ENCODE data around the gene PPP1R13L.

Gene PPP1R13L

GRCh38 chr19:45405435-45406225, 761 bp upstream of the PPP1R13L start:
- DNase-seq (ENCODE audit: low spot score): peak; percentile 90

- peak; percentile 85 for DNase-seq (ENCODE audit: low spot score)
Measured at GRCh38 chr19:45403781-45404556, 900 bp downstream of the PPP1R13L start.

- DNase-seq (ENCODE audit: low spot score): no peak
Measured at GRCh38 chr19:45403272-45403671, 1.6 kb downstream of the PPP1R13L start.

DNA sequence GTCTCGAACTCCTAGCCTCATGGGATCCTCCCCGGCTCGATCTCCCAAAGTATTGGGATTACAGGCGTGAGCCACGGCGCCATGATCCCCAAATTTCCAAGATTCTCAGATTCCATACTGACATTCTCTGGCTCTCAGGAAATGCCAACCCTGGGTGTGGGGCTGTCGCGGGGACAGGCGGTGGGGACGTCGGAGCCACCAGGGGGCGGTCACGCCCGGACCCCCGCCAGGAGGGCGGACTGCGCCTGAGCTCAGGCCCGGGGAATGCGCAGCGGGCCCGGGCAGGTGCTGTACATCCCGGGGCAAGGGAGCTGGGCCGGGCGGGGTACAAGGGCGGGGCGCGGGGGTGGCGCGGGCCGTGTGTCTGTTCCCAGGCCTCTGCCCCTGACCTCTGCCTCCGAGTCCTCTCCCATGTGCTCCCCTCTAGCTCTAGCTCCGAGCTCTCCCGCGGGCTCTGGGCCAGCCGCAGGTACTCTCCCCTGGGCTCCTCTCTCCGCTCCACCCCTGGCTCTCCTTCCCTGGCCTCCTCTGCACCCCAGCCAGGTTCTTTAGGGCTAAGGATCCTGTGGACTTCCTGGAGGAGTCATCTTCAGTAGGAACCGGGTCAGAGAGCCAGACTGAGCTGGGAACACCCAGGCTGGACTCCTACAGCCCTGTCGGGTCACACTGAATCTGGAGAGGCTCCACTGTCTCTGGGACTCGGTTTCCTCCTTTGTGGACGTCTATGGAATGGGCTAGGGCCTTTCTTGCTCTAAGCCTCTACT, 2.4 kb downstream of the PPP1R13L start:
- DNase-seq (ENCODE audit: low spot score): peak; percentile 81

DNA sequence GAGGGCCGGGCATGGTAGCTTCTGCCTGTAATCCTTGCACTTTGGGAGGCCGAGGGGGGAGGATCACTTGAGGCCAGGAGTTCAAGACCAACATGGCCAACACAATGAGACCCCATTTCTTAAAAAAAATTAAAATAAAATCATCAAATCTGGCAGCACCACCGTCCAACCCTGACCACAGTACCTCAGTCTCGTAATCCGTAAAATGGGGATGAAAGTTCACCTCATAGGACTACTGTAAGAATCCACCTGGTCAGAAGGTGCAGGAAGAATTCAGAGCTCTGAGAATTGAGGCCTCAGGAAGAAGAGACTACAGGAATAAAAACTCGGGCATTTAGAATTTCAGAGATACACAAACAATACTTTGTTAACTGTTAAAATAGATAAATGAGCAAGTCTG, 3.1 kb downstream of the PPP1R13L start:
- DNase-seq (ENCODE audit: low spot score): no peak

DNA sequence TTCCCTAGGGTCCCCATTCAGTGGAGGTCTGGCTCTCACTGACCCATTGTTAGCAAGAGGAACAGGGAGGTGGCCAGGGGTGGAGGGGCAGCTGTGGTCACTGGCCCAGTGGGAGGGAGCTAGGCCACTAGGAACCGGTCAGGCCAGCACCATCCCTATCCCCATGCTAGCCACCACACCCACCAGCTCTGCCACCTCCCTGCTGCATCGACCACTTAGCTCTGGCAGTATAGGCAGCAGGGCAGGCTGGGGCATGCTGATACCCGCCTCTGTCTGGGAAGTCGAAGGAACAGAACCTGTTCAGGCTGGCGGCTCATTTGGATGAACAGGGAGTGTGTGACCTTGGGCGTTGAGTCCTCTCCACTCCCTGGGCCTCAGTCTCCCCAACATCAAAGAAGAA, 4.7 kb downstream of the PPP1R13L start:
- no peak for DNase-seq (ENCODE audit: low spot score)

DNA sequence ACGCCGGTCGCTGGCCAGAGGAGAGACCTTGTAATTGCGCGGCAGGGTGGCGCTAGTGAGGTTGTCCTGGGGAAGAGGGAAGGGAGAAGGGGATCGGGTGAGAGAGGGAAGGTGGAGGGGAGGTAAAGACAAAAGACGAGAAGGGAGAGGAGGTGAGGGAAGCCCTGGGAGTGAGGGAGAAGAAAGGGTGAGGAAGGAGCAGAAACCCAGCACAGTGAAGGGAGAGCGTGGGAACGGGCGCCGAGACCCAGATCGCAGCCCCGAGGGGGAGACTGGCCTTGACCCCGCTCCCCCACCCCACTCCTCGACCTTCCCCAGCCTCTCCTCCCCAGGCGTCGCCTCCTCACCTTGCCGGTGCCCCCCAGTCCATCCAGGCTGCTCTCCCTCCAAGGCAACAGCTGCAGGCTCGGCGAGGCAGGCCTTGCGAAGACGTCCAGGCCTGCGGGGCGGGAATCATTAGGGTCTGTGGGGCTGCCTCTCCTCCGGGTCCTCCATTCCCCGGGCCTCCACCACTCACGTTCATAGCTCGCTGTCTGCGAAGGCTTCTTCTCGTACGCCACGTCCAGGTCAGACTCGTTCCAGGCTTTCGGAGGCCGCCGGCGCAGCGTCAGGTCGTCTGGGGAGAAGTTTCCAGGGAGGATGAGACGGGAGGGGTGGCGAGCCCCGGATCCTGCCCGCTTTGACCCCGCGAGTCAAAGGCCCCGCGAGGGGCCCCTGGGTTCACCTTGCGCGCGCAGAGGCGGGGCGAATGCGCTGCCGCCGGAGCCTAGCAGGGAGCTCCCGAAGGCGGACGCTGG, 8.8 kb downstream of the PPP1R13L start:
- no peak for DNase-seq (ENCODE audit: low spot score)

DNA sequence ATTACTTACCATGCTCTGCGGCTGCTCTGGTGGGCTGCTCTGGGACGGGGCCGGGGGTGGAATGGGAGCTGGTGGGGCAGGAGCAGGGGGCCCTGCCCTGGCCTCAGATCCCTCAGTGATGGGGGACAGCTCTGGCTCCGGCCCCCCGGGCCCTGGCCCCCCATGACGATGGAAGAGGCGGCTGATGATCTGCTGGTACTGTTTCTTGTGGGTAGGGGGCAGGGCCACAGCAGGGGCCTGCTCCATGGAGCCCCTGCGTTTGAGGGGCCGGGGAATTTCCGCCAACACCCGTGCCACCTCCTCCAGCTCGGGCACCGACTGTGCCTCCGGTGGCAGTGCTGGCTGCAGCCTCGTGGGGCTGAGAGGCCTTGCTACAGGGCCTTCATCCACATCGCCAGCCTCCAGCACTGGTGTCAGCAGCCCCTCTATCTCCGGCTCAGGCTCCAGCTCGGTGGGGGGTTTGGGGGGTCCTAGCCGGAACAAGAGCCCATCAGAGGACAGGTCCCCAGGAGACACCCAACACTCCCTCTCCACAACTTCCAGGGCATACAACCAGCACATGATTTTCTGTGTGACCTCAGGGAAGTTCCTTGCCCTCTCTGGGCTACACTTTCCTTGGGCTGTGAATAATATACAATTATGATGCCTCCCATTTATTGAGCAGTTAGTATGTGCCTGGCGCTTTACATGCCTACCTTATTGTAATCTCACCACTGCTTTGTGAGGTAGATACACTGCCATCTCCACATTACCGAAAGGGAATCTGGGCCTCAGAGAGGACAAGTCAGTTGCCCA, 12.8 kb downstream of the PPP1R13L start:
- no peak for DNase-seq (ENCODE audit: low spot score)

- no peak for DNase-seq (ENCODE audit: low spot score)
Measured at GRCh38 chr19:45391346-45391745, 13.5 kb downstream of the PPP1R13L start.

GRCh38 chr19:45385392-45386221, 19.3 kb downstream of the PPP1R13L start:
- DNase-seq (ENCODE audit: low spot score): no peak

DNA sequence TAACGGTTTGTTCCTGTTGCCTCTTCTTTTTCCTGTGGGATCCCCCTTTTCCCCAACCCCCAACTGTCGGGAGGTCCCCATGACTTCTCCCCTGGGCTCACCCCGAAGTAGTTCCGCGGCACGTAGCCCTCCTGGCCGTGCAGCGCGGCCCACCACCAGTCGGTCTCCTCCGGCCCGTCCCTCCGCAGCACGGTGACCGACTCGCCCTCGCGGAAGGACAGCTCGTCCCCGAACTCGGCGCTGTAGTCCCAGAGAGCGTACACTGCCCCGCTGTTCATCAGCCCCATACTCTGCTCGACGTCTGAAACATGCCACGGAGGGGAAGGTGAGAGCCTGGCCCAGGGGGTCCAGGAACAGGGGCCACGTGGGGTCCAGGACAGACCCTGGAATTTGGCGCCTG, 22.4 kb downstream of the PPP1R13L start:
- DNase-seq (ENCODE audit: low spot score): no peak

DNA sequence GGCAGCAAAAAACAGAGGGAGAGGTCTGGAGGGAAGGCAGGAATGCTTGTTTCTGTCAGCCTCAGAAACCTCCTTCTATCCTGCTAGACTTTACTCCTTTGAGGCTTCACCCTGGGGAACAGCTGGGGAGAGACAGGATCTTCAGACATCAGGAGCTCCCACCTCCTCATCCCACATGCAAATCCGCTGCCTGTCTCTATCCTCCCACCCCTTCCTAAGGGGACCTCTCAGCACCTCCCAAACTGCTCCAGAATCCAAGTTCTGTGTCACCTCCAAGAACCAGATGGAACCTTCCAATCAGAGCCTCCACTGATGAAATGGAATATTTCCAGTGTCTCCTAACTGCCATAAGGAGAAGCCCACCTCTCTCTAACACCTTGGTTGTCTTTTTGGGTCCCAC, 24.8 kb downstream of the PPP1R13L start:
- DNase-seq (ENCODE audit: low spot score): no peak

DNA sequence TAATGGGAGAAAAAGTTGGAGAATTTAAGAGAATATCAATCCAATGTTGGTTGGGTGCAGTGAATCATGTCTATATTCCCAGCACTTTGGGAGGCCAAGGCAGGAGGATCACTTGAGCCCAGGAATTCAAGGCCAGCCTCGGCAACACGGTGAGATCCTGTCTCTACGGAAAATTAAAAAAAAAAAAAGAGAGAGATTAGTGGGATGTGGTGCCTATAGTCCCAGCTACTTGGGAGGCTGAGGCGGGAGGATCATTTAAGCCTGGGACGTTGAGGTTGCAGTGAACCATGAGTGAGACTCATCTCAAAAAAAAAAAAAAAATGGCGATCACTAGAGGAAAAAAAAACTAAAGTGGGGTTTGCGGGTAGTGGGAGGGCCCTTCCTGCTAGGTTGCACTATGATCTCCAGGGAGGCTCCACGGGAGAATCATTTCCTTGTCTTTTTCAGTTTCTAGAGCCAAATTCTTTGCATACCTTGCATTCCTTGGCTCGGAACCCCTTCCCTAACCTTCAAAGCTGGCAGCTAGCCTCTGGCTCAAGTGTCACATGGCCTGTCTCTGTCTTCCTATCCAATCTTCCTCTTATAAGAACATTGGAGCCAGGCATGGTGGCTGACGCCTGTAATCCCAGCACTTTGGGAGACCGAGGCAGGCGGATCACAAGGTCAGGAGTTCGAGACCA, 28.7 kb downstream of the PPP1R13L start:
- DNase-seq (ENCODE audit: low spot score): no peak

DNA sequence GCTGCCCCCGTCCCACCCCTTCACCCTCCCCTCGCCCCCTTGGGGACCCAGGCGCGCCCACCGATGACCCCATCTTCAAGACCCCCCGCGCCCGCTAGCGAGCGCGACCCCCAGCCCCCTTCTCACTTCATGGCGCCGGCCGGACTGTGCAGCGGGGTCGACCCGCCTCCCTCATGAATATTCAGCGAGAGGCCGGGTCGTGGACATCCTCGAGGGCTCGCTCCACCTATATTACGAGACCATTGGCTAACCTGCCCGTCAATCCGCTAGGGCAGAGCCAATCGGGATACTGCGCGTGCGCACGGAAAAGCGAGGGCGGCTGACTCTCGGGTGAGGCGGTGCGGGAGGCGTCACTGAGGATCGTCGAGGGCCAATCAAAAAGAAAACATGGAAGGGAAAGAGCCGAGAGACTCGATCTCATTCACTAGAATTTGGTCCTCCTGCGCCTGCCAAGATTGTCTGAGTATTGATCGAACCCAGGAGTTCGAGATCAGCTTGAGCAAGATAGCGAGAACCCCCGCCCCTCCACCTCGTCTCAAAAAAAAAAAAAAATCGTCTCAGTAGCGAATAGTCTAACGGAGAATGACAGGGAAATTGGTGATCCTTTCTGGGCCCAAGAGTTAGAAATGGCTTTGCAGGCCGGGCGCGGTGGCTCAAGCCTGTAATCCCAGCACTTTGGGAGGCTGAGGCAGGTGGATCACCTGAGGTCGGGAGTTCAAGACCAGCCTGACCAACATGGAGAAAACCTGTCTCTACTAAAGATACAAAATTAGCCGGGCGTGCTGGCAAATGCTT, 34.3 kb downstream of the PPP1R13L start, which contains the start of gene ERCC2:
TSS of gene ERCC2 (minus strand) at position 164 of the 795 bp plus-strand sequence. CDS start at position 131, 33 bp downstream.
- peak; percentile 100 for DNase-seq (ENCODE audit: low spot score)

GRCh38 chr19:45368737-45369340, 36.0 kb downstream of the PPP1R13L start:
- DNase-seq (ENCODE audit: low spot score): no peak

DNA sequence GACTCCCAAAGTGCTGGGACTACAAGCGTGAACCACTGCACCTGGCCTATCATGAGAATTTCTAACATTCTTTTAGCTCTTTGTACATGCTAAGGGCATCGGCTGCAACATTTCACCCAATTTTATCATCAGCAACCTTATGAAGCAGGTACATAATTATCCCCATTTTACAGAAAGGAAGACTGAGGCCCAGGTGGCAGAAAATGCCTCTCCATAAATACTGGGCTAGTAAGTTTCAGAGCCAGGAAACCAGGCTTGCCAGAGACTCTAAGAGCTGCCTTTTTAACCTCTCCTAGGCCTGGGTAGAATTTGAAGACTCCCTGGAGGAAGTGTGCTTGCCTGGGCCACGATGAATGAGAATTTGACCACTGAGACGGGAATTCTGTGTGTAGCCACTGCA, 36.7 kb downstream of the PPP1R13L start:
- no peak for DNase-seq (ENCODE audit: low spot score)

- DNase-seq (ENCODE audit: low spot score): no peak
Measured at GRCh38 chr19:45364696-45365095, 40.2 kb downstream of the PPP1R13L start.

DNA sequence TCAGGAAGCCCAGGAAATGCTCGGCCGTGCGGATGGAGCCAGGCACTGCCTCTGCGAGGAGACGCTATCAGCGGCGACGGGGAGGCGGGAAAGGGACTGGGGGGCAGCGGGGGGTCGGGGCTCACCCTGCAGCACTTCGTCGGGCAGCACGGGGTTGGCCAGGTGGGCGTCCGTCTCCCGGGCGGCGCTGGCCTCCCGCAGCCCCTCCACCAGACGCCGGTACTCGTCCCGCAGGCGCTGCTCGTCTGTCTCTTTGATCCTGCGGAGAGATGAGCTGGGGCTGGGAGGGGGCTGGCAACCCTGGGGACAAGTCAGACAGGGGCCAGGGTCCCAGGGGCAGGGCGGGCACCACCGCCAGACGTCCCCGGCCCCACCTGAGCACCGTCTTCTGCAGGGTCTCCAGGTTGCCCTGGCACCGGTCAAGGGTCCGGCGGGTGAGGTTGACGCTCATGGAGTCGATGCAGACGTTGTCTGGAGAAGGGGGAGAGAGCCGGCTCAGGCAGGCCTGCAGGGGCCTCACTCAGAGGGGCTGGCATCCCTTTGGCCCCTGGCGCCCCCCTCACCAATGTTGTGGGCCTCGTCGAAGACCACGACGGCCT, 40.9 kb downstream of the PPP1R13L start:
- DNase-seq (ENCODE audit: low spot score): no peak
